ENCODE data around the gene NFKBIE. TPM values are rescaled to one million over a fixed set of nuclear protein-coding genes. Genes with fewer than 3 reads are reported as not detected.

The NFKBIE gene
- total and polyA plus RNA-seq, 5 donors = 2.6 to 5.5 (median 4.3) TPM

- H3K4me3 ChIP-seq (ENCODE audit: low read length) = no peak overlapping the region
- no peaks in the 10 kb centered on the region for H3K9me3 ChIP-seq (ENCODE audit: control insufficient read depth, low read length)
- H3K27ac ChIP-seq (ENCODE audit: low read length) = peak overlapping the region; percentile 72
- intact Hi-C loops (cut with DNase I) = loop anchor here (5.0 to 10.0 kb wide), 2 partner anchors 57 to 135 kb away; no protein-coding TSS in a partner anchor
- WGBS = 61% methylated on average over 11 of the region's 11 CpGs
- DNase-seq = peak; percentile 55 to 78 (median 77)
- ATAC-seq = peak; percentile 35 to 45
- H3K4me1 ChIP-seq (ENCODE audit: control insufficient read depth, insufficient read depth, low read length) = peaks cover 24% of the 10 kb centered on the region
- no peaks in the 10 kb centered on the region for H3K27me3 ChIP-seq (ENCODE audit: control insufficient read depth, insufficient read depth)
Observed at GRCh38 chr6:44229376-44230033, 35.8 kb downstream of the NFKBIE start.

DNA sequence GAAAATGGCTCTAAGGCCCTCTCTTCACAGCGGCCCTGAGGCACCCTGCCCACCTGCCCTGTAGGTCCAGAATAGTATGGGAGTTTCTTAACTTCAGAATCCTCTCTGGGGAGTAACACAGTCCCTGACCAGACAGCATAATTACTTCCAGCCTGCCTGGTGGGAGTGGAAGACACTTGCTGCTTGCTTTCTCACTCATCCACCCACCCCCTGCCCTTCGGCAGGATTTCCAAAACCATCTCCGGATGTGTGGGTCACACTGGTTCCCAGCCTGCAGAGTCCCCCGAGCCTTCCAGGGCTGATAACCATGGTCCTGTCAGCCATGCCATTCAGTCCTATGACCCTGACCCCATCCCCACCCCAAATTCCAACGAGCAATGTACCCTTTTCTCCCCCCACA, 36.5 kb downstream of the NFKBIE start:
- H3K4me3 ChIP-seq (ENCODE audit: low read length) = no peak overlapping the region
- no peaks in the 10 kb centered on the region for H3K9me3 ChIP-seq (ENCODE audit: control insufficient read depth, low read length)
- peak in 1 of 3 donors; percentile 46 for DNase-seq
- no peaks in the 10 kb centered on the region for H3K27me3 ChIP-seq (ENCODE audit: control insufficient read depth, insufficient read depth)
- WGBS = 46% methylated on average over 5 of the region's 5 CpGs
- peaks cover 27% of the 10 kb centered on the region for H3K4me1 ChIP-seq (ENCODE audit: control insufficient read depth, insufficient read depth, low read length)
- intact Hi-C loops (cut with DNase I) = no loop called here
- no peak for ATAC-seq
- peak overlapping the region; percentile 72 for H3K27ac ChIP-seq (ENCODE audit: low read length)

DNA sequence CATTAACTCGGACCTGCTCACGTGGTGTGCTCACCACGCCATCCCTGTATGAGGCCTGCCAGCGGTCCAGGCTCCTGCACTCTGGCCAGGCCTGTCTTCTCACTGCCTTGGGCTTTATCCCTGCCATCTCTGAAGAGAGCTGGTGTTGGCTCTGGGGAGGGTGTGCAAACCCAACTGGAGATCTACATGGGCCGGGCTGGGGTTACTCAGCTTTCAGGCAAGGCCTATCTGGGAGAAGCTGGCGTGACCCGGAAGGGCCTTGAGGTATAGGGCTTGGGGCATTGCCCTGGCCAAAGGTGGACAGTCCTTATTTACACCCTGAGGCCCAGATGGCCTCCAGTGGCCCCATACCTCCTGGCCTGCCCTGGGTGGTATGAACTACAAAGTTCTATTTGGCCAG, 36.9 kb downstream of the NFKBIE start:
- 86% methylated on average over 7 of the region's 7 CpGs for WGBS
- no peak for ATAC-seq
- intact Hi-C loops (cut with DNase I) = no loop called here
- peak in 2 of 3 donors; percentile 26 to 41 for DNase-seq
- H3K9me3 ChIP-seq (ENCODE audit: control insufficient read depth, low read length) = no peaks in the 10 kb centered on the region
- H3K4me1 ChIP-seq (ENCODE audit: control insufficient read depth, insufficient read depth, low read length) = peaks cover 23% of the 10 kb centered on the region
- no peak overlapping the region for H3K4me3 ChIP-seq (ENCODE audit: low read length)
- H3K27me3 ChIP-seq (ENCODE audit: control insufficient read depth, insufficient read depth) = no peaks in the 10 kb centered on the region
- peak overlapping the region; percentile 72 for H3K27ac ChIP-seq (ENCODE audit: low read length)

- WGBS = 77% methylated on average over 6 of the region's 6 CpGs
- DNase-seq = peak in 2 of 3 donors; percentile 34 to 39
Observed at GRCh38 chr6:44228031-44228430, 37.3 kb downstream of the NFKBIE start.

DNA sequence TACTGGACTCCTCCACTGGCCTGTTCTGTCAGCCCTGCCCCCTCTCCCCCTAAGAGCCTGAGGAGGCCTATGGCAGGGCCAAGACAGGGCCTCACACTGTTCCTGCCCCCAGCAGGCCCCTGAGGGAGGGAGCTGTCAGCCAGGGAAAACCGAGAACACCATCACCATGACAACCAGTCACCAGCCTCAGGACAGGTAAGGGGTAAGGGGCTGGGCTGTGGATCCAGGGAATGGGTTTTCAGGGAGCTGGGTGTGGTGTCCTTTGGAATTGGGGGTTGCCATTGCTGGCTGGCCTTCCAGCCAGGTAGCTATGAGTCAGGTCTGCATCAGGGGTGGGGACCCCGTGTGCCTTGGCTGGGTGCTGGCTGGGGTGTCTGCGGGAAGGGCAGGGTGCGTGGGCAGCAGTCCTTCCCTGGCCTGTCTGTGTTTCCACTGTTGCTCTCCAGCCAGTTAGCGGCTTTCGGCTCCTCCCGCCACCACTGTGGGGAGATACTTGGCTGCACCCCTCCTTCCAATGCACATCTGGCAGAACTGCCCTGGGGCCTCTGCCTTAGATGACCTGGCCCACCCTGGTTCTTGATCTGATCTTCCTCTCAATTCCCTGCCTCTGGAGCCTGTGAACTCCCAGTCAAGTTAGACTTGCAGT, 38.1 kb downstream of the NFKBIE start:
- DNase-seq = peak in 2 of 3 donors; percentile 63 to 65
- 46% methylated on average over 7 of the region's 7 CpGs for WGBS
- Histone ChIP-seq H3K9me3 (ENCODE audit: control insufficient read depth, low read length) (no peaks in the 10 kb centered on the region), H3K27ac (ENCODE audit: low read length) (peak overlapping the region; percentile 72), H3K4me1 (ENCODE audit: control insufficient read depth, insufficient read depth, low read length) (peaks cover 25% of the 10 kb centered on the region), H3K4me3 (ENCODE audit: low read length) (peak overlapping the region; percentile 1), H3K27me3 (ENCODE audit: control insufficient read depth, insufficient read depth) (no peaks in the 10 kb centered on the region)
- intact Hi-C loops (cut with DNase I) = no loop called here
- ATAC-seq = peak in 1 of 2 donors; percentile 3

More at GRCh38 chr6:44228031-44228430, 37.3 kb downstream of the NFKBIE start:
- Histone ChIP-seq H3K27ac (ENCODE audit: low read length) (peak overlapping the region; percentile 72), H3K4me3 (ENCODE audit: low read length) (no peak overlapping the region), H3K4me1 (ENCODE audit: control insufficient read depth, insufficient read depth, low read length) (peaks cover 19% of the 10 kb centered on the region), H3K9me3 (ENCODE audit: control insufficient read depth, low read length) (no peaks in the 10 kb centered on the region), H3K27me3 (ENCODE audit: control insufficient read depth, insufficient read depth) (no peaks in the 10 kb centered on the region)
- no peak for ATAC-seq
- intact Hi-C loops (cut with DNase I) = no loop called here

- Histone ChIP-seq H3K4me3 (ENCODE audit: low read length) (peak overlapping the region; percentile 1), H3K9me3 (ENCODE audit: control insufficient read depth, low read length) (no peaks in the 10 kb centered on the region), H3K27me3 (ENCODE audit: control insufficient read depth, insufficient read depth) (no peaks in the 10 kb centered on the region), H3K4me1 (ENCODE audit: control insufficient read depth, insufficient read depth, low read length) (peaks cover 30% of the 10 kb centered on the region), H3K27ac (ENCODE audit: low read length) (peak overlapping the region; percentile 91)
- 30% methylated on average over 15 of the region's 15 CpGs for WGBS
- DNase-seq (peak in 2 of 3 donors; percentile 79 to 80), ATAC-seq (peak in 1 of 2 donors; percentile 2)
- intact Hi-C loops (cut with DNase I) = no loop called here
Observed at GRCh38 chr6:44226368-44227147, 38.8 kb downstream of the NFKBIE start.

- no peaks in the 10 kb centered on the region for H3K9me3 ChIP-seq (ENCODE audit: control insufficient read depth, low read length)
- H3K27ac ChIP-seq (ENCODE audit: low read length) = peak overlapping the region; percentile 91
- intact Hi-C loops (cut with DNase I) = no loop called here
- no peaks in the 10 kb centered on the region for H3K27me3 ChIP-seq (ENCODE audit: control insufficient read depth, insufficient read depth)
- DNase-seq = peak in 2 of 3 donors; percentile 41 to 44
- WGBS = 70% methylated on average over 8 of the region's 8 CpGs
- no peak overlapping the region for H3K4me3 ChIP-seq (ENCODE audit: low read length)
- peaks cover 30% of the 10 kb centered on the region for H3K4me1 ChIP-seq (ENCODE audit: control insufficient read depth, insufficient read depth, low read length)
- no peak for ATAC-seq
Observed at GRCh38 chr6:44225579-44226325, 39.6 kb downstream of the NFKBIE start.

DNA sequence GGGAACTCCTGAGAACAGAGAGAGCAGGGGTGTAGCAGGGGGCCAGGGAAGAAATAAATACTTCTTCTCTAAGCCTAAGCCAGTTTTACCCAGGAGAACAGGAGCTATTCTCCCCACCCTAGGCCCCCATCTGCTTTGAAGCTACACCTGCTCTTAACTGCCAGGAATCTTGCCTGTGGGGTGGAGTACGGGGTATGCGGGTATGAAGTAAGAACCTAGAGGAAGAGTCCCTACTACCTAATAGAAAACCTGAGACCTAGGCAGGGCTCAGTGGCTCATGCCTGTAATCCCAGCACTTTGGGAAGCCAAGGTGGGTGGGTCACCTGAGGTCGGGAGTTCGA, 40.4 kb downstream of the NFKBIE start:
- H3K27ac ChIP-seq (ENCODE audit: low read length) = no peak overlapping the region
- intact Hi-C loops (cut with DNase I) = no loop called here
- 89% methylated on average over 4 of the region's 4 CpGs for WGBS
- no peaks in the 10 kb centered on the region for H3K27me3 ChIP-seq (ENCODE audit: control insufficient read depth, insufficient read depth)
- ATAC-seq (no peak), DNase-seq (peak in 1 of 3 donors; percentile 1)
- no peak overlapping the region for H3K4me3 ChIP-seq (ENCODE audit: low read length)
- H3K9me3 ChIP-seq (ENCODE audit: control insufficient read depth, low read length) = no peaks in the 10 kb centered on the region
- H3K4me1 ChIP-seq (ENCODE audit: control insufficient read depth, insufficient read depth, low read length) = peaks cover 30% of the 10 kb centered on the region

- Histone ChIP-seq H3K27me3 (ENCODE audit: control insufficient read depth, insufficient read depth) (no peaks in the 10 kb centered on the region), H3K4me3 (ENCODE audit: low read length) (peak overlapping the region; percentile 67), H3K4me1 (ENCODE audit: control insufficient read depth, insufficient read depth, low read length) (peaks cover 30% of the 10 kb centered on the region), H3K9me3 (ENCODE audit: control insufficient read depth, low read length) (no peaks in the 10 kb centered on the region), H3K27ac (ENCODE audit: low read length) (peak overlapping the region; percentile 68)
- intact Hi-C loops (cut with DNase I) = no loop called here
- ATAC-seq (no peak), DNase-seq (peak in 2 of 3 donors; percentile 66 to 70)
- WGBS = 8% methylated on average over 18 of the region's 18 CpGs
Observed at GRCh38 chr6:44224029-44224964, 41.1 kb downstream of the NFKBIE start.

Data from right cardiac atrium (tissue), 5 donors.